Stimulated activated CD4-positive, alpha-beta T cell treated with anti-CD3 and anti-CD28 coated beads, Interleukin-2, amount 100 ng/mL, for 48 hours (primary cell): ENCODE data around the gene RHOF.

ENCODE experiments used
- DNase-seq, 2 donors: peaks; one replicate each; pipeline ENCODE4 v3.0.0-alpha.2; 2020

The RHOF gene

DNA sequence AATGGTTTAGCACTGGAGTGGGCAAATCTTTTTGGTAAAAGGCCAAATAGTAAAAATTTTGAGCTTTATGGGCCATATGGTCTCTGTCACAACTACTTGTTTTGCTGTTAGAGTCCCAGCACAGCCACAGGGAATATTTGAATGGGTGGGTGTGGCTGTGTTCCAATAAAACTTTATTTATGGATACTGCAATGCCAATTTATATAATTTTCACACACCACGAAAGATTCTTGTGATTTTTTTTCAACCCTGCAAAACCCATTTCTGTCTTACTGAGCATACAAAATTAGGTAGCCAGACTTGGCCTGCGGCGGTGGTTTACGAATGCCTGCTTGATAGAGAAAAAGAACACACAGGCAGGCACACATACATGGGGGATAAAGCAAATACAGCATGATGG is 52.6 kb downstream of the RHOF start:
- no peak for DNase-seq

- no peak for DNase-seq
These were observed 55.1 kb downstream of the RHOF start for GRCh38 chr12:121738340-121738858.

- no peak for DNase-seq
These were observed 59.6 kb downstream of the RHOF start for GRCh38 chr12:121733849-121734248.

DNA sequence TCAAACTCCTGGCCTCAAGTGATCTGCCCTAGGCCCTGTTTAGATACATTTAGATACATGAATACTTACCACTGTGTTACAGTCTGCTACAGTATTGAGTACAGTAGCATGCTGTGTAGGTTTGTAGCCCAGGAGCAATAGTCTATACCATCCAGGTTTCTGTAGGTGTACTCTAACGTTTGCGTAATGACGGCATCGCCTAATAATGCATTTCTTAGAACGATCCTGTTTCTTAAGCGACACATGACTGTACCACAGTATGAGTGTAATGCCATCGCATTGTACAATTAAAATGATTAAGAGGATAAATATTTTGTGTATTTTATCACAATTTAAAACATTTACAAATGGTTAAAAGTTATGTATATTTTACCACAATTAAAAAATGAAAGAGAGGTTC is 62.0 kb downstream of the RHOF start:
- DNase-seq = no peak

- DNase-seq = no peak
These were observed 64.5 kb downstream of the RHOF start for GRCh38 chr12:121729021-121729420.
